ENCODE measurements around the gene CPT1C.
A peak's percentile ranks its signal among the peaks of the same experiment; 100 is the strongest.

Gene CPT1C

DNA sequence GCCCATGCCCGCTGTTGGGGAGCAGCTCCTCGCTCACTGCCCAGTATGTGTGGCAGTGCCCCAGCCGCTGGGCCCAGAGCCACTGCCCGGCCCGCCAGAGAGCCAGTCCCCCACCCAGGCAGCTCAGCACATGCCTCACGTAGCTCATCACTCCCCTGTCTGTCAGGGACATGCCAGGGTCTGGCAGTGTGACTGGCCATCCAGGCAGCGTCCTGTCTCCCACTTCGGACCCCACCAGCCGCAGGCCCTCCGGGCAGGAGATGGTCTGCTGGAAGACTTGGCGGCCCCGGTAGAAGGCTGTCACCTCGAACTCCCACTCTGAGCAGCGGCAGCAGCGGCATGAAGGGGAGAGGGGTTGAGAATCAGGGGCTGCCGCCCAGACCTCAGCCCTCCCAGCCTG, 28.9 kb upstream of the CPT1C start:
- FAIRE-seq = no peak
- TF ChIP-seq, protein P1, sequence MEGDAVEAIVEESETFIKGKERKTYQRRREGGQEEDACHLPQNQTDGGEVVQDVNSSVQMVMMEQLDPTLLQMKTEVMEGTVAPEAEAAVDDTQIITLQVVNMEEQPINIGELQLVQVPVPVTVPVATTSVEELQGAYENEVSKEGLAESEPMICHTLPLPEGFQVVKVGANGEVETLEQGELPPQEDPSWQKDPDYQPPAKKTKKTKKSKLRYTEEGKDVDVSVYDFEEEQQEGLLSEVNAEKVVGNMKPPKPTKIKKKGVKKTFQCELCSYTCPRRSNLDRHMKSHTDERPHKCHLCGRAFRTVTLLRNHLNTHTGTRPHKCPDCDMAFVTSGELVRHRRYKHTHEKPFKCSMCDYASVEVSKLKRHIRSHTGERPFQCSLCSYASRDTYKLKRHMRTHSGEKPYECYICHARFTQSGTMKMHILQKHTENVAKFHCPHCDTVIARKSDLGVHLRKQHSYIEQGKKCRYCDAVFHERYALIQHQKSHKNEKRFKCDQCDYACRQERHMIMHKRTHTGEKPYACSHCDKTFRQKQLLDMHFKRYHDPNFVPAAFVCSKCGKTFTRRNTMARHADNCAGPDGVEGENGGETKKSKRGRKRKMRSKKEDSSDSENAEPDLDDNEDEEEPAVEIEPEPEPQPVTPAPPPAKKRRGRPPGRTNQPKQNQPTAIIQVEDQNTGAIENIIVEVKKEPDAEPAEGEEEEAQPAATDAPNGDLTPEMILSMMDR (IDR thresholded peaks at IDR 0.05; ENCODE audit: insufficient read depth, missing control alignments) = no peak

DNA sequence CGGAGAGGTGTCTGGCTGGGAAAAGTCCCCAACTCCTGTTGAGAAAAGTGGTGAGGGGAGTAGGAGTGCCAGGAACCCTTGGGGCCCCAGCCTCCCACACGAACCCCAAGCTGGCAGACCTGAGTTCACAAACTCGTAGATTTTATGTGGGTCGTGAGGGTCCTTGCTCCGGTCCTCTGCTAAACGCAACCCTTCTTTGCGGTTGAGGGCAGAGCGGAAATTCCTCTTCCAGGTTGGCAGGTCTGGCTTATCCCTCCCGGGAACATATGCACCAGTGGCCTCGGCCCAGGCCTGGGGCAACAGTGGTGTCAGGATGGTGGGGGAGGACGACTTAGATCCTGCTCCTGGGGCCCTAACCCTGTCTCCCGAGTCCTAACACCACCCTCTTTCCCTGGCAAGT, 27.7 kb upstream of the CPT1C start:
- FAIRE-seq (no peak), DNase-seq (ENCODE audit: insufficient read length, low spot score) (no peak)
- TF ChIP-seq, protein P1 (IDR thresholded peaks at IDR 0.05; ENCODE audit: insufficient read depth, missing control alignments) = no peak

More for the DNA sequence above, 28.9 kb upstream of the CPT1C start:
- no peak for DNase-seq (ENCODE audit: insufficient read length, low spot score)

DNA sequence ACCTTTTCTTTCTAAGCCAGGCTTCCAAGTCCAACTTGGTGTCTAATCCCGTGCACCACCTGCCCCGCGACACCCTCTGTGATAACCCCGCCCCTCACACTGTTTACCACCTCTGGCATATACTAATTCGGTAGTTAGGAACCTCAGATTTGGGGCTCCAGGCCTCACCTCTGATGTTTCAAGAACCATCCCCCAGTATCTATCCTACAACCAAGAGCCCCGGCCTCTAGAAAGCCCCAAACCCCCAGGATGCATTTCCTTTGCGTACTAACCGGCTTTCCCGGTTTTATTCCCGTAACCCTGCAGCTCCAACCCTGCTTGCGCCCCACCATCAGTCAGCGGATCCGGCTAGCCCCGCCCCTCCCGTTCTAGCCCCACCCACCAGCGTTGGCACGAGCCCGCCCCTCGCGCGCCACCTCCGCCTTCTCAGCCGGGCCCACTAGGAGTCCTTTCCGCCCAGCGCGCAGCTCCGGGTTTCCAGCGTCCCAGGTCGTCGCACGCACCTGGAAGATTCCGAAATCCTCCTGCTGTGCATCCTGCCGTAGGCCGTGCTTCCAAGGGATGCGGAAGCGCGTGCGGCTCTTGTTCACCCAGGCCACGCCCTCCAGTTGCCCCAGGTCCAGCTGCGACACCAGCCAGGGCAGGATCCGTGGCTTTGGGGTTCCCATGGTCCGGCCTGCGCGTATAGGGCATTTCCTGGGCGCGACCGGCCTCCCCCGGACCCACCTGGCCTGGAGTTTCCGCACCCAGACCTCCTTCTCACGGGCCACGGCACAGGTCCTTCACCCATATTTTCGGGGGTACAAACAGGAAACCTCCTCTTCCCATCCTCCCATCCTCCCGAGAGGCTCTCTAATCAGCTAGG, 26.5 kb upstream of the CPT1C start:
- DNase-seq (ENCODE audit: insufficient read length, low spot score) (peak; percentile 96), FAIRE-seq (no peak)
- TF ChIP-seq, protein P1 (IDR thresholded peaks at IDR 0.05; ENCODE audit: insufficient read depth, missing control alignments) = no peak

DNA sequence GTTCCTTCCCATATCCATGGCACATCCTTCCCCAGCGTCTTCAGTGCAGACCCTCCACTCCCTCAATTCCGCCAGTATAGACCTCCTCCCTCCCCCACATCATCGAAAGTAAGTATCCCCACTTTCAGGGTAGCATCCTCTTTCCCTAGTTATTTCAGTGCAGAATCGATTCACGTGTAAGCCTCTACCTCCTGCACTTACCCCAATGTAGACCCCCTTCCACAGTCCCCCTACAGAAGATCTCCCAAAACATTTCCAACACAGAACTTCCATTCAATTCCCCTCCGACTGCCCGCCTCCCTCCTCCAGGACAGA, 25.9 kb upstream of the CPT1C start:
- no peak for FAIRE-seq
- TF ChIP-seq, protein P1 (IDR thresholded peaks at IDR 0.05; ENCODE audit: insufficient read depth, missing control alignments) = no peak
- no peak for DNase-seq (ENCODE audit: insufficient read length, low spot score)

DNA sequence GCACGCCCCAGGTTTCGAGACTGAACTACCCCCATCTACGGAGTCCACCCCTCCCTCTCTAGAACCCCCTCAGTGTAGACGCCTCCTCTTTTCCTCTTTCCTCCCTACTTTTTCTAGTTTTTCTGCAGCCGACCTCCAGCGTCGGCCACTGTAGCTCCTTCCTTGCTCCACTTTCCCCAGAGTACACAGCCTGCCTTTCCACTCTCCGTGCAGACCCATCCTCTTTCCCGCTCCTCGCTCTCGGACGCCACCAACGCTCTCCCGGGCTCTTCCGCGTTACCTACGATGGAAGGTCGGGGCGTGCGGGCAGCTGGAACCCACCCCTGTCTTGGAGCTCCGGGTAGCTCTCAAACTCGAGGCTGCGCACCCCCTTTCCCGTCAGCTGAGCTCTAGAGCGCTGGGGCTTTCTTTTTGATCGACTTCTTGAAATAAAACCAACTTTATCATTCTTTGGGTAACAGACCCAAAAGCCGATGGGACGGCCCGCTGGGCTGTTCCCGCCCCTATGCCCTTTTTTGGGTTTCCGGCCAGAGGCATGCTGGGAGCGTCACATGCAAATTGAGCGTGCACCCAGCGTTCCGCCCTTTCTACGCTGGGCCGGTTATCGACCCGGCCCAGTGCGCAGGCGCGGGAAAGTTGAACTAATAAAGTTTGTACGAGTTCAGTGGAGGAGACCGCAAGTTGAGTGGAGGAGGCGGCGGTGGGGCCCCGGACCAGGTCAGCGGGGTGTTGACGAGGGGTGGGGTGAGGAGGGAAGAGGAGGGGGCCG, 25.4 kb upstream of the CPT1C start, which contains the start of the genes BCL2L12 and IRF3:
TSS of gene BCL2L12 (plus strand) at position 583 of the 769 bp plus-strand sequence. CDS start 760 bp downstream, outside the sequence.
TSS of gene IRF3 (minus strand) at position 507 of the 769 bp plus-strand sequence. CDS start 1,019 bp downstream, outside the sequence.
- FAIRE-seq (no peak), DNase-seq (ENCODE audit: insufficient read length, low spot score) (peak; percentile 96)
- TF ChIP-seq, protein P1 (IDR thresholded peaks at IDR 0.05; ENCODE audit: insufficient read depth, missing control alignments) = no peak

DNA sequence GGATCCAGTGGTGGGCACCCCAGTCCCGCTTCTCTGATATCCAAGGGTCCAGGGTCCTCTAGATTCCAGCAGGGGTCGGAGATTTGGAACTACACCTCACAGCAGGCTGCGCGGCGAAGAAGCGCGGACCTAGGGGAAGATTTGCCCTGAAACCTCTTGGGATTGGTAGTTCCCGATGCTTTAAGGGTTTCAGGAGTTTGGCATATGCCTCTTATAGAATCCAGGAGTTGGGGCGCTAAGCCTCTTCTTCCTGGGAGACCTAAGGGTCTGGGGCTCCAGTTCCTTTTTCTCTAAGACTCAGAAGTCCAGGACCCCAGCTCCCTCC, 24.8 kb upstream of the CPT1C start:
- no peak for FAIRE-seq
- TF ChIP-seq, protein P1 (IDR thresholded peaks at IDR 0.05; ENCODE audit: insufficient read depth, missing control alignments) = no peak
- no peak for DNase-seq (ENCODE audit: insufficient read length, low spot score)
